Measurements from ENCODE around the gene TMEM184C.

TMEM184C gene

DNA sequence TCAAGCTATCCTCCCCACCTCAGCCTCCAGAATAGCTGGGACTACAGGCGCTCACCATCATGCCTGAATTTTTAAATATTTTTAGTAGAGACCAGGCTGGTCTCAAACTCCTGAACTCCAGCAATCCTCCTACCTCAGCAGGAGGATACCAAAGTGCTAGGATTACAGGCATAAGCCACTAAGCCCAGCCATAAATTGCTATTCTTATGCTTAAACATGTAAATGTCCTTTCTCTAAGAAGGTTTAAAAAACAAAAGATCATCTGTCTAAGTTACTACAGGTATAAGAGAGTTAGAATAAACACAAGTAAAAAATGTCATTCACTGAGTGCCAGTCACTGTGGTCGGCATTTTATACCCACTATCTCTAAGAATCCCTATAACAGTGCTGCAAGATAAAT, 38.4 kb downstream of the TMEM184C start:
- TF ChIP-seq, protein P1, sequence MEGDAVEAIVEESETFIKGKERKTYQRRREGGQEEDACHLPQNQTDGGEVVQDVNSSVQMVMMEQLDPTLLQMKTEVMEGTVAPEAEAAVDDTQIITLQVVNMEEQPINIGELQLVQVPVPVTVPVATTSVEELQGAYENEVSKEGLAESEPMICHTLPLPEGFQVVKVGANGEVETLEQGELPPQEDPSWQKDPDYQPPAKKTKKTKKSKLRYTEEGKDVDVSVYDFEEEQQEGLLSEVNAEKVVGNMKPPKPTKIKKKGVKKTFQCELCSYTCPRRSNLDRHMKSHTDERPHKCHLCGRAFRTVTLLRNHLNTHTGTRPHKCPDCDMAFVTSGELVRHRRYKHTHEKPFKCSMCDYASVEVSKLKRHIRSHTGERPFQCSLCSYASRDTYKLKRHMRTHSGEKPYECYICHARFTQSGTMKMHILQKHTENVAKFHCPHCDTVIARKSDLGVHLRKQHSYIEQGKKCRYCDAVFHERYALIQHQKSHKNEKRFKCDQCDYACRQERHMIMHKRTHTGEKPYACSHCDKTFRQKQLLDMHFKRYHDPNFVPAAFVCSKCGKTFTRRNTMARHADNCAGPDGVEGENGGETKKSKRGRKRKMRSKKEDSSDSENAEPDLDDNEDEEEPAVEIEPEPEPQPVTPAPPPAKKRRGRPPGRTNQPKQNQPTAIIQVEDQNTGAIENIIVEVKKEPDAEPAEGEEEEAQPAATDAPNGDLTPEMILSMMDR (IDR thresholded peaks at IDR 0.05; ENCODE audit: low read depth, low read length, missing control alignments), result no peak
- H3K4me3 ChIP-seq (replicated peaks; ENCODE audit: low read depth, low read length), result no peak overlapping the region
- no peak for DNase-seq (ENCODE audit: extremely low read depth, low read depth)

DNA sequence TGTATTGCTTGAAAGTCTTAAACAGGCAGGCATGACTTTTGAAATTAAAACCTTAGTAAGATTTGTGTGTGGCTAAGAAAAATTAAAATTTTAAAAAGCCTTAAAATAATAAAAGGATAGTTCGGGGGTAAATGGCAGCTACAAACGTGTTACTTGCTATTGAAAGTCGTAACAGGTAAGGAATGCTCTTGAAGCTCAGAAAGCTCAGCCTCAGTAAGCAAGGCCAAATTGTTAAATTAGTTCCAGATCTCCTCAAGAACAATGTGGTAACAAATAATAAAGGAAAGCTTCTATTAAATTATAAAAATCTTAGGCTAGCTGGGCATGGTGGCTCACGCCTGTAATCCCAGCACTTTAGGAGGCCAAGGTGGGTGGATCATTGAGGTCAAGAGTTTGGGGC, 41.3 kb downstream of the TMEM184C start:
- no peak overlapping the region for H3K4me3 ChIP-seq (replicated peaks; ENCODE audit: low read depth, low read length)
- TF ChIP-seq, protein P1 (IDR thresholded peaks at IDR 0.05; ENCODE audit: low read depth, low read length, missing control alignments), result no peak
- no peak for DNase-seq (ENCODE audit: extremely low read depth, low read depth)

DNA sequence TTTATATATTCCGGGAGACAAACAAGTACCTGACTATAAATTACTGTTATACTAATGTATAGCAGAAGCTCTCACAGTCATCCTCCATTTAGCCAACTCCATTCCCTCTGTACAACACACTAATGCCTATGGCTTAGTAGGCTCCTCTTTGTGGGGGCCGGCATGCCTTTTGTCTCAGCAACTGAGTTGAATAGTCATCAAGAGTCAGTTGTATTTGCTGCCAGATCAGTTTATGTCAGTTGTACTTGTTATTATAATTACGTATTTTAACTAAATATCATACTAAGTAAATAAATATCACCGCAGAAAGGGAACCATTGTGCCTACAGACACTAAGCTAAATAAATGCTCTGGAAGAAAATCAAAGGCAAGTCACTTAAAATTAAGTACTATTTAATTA, 56.9 kb downstream of the TMEM184C start:
- DNase-seq (ENCODE audit: extremely low read depth, low read depth), result no peak
- H3K4me3 ChIP-seq (replicated peaks; ENCODE audit: low read depth, low read length), result no peak overlapping the region
- TF ChIP-seq, protein P1 (IDR thresholded peaks at IDR 0.05; ENCODE audit: low read depth, low read length, missing control alignments), result no peak

DNA sequence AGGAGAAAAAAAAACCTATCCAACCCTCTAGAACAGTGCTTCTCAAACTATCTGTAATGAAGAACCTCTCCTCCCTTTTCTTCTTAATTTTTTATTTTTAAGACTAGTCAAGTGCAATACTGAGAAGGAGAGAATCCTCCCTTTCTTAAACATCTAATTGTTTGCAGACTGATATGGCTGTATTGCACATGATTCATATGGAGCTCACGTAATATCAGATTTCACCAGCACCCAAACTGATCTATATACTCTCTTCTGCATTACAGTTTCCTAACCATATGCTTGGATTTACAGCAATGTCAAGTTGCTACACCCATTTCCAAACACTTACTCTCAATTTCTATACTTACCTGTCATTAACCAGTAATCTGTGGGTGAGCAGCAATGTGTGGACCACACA, 57.3 kb downstream of the TMEM184C start:
- no peak for DNase-seq (ENCODE audit: extremely low read depth, low read depth)
- TF ChIP-seq, protein P1 (IDR thresholded peaks at IDR 0.05; ENCODE audit: low read depth, low read length, missing control alignments), result no peak
- no peak overlapping the region for H3K4me3 ChIP-seq (replicated peaks; ENCODE audit: low read depth, low read length)

DNA sequence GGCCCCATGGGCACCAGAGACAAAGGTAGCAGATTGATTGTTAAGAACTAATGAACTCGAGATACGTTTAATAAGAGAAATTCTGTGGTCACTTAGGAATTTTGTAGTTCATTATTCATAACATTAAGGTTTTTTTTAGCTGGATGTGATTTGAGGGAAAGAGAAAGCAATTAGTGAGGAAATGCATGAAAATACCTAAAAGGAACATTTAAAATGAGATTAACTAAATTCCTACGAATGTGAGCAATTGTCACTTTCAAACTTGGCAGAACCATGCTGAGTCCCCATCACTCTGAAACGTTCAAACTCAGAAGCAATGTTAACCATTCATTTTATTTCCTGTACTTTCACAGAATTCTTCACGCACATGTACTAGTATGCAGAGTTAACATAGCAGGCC, 60.9 kb downstream of the TMEM184C start:
- no peak overlapping the region for H3K4me3 ChIP-seq (replicated peaks; ENCODE audit: low read depth, low read length)
- TF ChIP-seq, protein P1 (IDR thresholded peaks at IDR 0.05; ENCODE audit: low read depth, low read length, missing control alignments), result no peak
- DNase-seq (ENCODE audit: extremely low read depth, low read depth), result no peak

DNA sequence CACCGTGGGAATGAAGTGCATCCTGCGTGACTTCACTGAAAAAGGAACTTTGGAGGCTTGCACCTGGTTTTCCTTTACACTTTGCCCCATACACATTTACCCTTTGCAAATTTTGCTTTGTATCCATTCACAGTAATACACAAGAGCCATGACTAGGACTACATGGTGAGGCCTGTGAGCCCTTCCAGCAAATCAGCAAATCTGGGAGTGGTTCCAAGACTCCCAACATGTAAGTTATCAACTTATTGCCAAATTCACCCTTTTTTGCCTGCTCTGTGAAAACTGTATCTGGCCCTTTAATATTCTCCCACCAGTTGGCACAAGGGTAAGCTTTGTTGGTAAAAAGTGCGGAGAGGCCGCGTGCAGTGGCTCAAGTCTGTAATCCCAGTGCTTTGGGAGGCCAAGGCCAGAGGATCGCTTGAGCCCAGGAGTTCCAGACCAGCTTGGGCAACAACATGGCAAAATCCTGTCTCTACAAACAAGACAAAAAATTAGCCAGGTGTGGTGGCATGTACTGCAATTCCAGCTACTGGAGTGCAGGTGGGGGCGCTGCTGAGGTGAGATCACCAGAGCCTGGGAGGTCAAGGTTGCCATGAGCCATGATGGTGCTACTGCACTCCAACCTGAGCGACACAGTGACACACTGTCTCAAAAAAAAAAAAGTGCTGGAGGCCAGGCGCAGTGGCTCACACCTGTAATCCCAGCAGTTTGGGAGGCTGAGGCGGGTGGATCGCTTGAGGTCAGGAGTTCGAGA, 61.8 kb downstream of the TMEM184C start:
- no peak overlapping the region for H3K4me3 ChIP-seq (replicated peaks; ENCODE audit: low read depth, low read length)
- TF ChIP-seq, protein P1 (IDR thresholded peaks at IDR 0.05; ENCODE audit: low read depth, low read length, missing control alignments), result no peak
- DNase-seq (ENCODE audit: extremely low read depth, low read depth), result no peak

DNA sequence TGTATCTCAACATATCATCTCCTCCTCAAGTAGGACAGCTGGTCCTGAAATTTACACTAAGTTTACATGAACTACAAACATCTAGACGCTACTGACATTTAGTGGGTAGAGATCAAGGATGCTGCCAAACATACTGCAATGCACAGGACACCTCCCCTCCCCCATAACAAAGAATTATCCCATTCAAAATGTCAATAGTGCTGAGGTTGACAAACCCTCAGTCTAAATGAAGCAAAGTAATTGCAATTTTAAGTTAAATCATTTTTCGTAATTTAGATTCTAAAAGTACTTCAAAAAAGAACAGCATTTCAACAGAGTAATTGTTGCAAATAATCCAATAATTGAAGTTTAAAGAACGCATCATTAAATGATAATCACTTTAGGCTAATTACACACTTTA, 65.6 kb downstream of the TMEM184C start:
- TF ChIP-seq, protein P1 (IDR thresholded peaks at IDR 0.05; ENCODE audit: low read depth, low read length, missing control alignments), result no peak
- no peak for DNase-seq (ENCODE audit: extremely low read depth, low read depth)
- H3K4me3 ChIP-seq (replicated peaks; ENCODE audit: low read depth, low read length), result peak overlapping the region; percentile 83

All from HFF-Myc (cell line).